ENCODE results near the gene NFE2L2.

DNA sequence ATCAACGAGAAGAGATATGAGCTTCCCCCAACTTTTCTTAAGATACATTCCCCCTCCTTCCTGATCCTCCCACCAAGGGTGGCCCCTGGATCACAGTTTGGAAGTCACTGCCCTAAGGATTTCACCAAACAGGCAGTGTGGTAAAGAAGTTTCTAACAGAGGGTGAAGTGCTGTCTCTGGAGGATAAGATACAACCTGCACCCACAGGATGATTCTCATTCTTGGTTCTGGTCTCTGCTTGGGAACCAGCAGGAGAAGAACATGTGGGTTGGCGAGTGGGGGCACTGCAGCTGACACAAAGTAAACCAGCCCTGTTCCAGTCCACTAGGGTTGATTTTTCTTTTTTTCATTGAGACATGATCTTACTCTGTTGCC lies 9.3 kb downstream of the NFE2L2 start:
- TF ChIP-seq, protein P1, sequence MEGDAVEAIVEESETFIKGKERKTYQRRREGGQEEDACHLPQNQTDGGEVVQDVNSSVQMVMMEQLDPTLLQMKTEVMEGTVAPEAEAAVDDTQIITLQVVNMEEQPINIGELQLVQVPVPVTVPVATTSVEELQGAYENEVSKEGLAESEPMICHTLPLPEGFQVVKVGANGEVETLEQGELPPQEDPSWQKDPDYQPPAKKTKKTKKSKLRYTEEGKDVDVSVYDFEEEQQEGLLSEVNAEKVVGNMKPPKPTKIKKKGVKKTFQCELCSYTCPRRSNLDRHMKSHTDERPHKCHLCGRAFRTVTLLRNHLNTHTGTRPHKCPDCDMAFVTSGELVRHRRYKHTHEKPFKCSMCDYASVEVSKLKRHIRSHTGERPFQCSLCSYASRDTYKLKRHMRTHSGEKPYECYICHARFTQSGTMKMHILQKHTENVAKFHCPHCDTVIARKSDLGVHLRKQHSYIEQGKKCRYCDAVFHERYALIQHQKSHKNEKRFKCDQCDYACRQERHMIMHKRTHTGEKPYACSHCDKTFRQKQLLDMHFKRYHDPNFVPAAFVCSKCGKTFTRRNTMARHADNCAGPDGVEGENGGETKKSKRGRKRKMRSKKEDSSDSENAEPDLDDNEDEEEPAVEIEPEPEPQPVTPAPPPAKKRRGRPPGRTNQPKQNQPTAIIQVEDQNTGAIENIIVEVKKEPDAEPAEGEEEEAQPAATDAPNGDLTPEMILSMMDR (IDR thresholded peaks at IDR 0.05): no peak
- no peak for TF ChIP-seq POLR2A (IDR thresholded peaks at IDR 0.05)
